HG03460 (cell line): ENCODE data around the gene PTEN.
"Not testable (repeated sequence)": the region's sequence is repeated elsewhere in the genome, so short reads cannot be mapped to it uniquely, and the experiment has no call there.

Source experiments
- ATAC-seq: cut with Tn5 transposase; IDR thresholded peaks from one replicate; pipeline ENCODE4 v1.9.1; 2021; ENCODE audit not compliant: unreplicated experiment

Gene PTEN

DNA sequence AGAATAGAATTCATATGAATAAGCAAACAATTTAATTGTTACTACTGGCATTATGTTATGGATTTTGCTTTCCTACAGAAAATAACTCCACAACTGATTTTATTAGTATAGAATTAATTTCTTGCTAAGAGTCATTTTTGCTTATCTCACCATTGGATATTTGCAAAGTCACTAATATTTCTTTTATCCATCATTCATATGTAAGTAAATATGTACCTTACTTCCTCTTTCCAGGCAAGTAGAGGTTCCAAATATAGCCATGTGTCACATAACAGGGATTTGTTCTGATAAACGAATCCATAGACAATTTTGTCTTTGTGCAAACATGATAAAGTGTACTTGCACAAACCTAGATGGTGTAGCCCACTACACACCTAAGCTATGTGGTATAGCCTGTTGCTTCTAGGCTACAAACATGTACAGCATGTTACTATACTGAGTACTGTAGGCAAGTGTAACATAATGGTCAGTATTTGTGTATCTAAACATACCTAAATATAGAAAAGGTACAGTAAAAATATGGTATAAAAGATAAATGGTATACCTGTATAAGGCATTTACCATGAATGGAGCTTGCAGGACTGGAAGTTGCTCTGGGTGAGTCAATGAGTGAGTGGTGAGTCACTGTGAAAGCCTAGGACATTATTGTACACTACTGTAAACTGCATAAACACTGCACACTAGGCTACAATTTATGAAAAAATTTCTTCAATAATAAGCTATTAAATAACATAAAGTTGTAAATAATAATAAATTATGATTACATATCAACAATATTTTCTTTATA lies 18.4 kb upstream of the PTEN start:
- no peak for ATAC-seq

GRCh38 chr10:87845624-87845998 lies 17.8 kb upstream of the PTEN start:
- ATAC-seq, result no peak

DNA sequence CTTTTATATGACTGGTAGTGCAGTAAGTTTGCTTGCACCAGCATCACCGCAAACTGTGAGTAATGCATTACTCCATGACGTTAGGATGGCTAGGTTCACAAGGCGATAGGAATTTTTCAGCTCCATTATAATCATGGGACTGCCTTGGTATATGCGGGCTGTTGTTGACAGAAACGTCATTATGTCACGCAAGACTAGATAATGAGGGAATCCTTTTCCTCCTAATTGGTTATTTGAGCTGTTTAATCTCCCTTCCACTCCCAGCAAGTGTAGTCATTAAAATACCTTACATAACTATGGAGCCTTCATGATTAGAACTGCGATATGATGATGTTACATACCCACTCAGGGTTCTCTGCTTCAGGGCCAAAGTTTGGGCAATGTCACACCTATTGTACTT lies 17.4 kb upstream of the PTEN start:
- ATAC-seq, result no peak

- ATAC-seq, result not testable (repeated sequence)
Observed at GRCh38 chr10:87846711-87847110, 16.7 kb upstream of the PTEN start.

- ATAC-seq, result no peak
Observed at GRCh38 chr10:87847550-87847949, 15.9 kb upstream of the PTEN start.

DNA sequence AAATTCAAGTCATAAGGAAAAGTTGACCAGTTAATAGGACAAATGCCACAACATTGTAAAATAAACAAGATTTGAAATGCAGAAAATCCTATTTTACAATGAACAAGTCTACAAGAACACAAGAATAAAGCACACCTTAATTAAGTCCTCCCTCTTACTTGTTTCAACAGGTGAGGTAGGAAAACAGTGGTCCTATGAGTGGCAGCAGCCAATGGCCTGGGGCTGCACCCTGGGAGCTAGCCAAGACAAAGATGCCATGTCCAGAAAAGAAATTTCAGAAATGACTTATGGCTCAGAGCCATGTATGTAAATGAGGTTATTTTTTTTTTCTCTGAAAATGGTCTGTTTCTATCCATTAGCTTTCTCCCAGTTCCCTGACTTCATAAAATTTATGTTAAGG lies 14.4 kb upstream of the PTEN start:
- no peak for ATAC-seq

DNA sequence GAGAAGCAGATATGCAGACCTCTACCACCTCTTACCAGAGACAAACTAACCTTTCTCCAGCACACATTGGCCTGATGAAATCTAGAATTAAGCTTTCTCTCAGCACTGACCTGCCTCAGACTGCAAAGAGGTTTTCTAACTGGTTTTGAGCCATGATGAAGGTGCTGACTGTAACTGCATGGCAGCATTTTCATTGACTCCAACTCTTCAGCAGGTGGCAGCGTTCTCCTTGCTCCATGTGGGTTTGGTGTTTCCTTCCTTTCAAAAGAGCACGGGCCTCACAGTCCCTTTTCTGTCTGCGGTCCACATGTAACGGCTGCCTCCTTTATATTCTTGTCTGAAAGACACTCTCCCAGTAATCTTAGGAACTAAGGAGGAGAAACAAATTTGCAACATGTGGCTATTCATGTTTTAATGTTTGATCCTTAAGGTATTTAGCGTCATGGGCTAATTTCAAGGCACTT lies 12.7 kb upstream of the PTEN start:
- ATAC-seq, result no peak

GRCh38 chr10:87852089-87852488 lies 11.3 kb upstream of the PTEN start:
- no peak for ATAC-seq

- ATAC-seq, result not testable (repeated sequence)
Observed at GRCh38 chr10:87855247-87855646, 8.2 kb upstream of the PTEN start.

DNA sequence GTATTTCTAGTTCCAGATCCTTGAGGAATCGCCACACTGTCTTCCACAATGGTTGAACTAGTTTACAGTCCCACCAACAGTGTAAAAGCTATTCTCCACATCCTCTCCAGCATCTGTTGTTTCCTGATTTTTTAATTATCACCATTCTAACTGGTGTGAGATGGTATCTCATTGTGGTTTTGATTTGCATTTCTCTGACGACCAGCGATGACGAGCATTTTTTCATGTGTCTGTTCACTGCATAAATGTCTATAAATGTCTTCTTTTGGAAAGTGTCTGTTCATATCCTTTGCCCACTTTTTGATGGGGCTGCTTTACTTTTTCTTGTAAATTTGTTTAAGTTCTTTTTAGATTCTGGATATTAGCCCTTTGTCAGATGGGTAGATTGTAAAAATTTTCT lies 7.8 kb upstream of the PTEN start:
- ATAC-seq, result not testable (repeated sequence)

GRCh38 chr10:87860156-87860795 lies 3.1 kb upstream of the PTEN start:
- ATAC-seq, result no peak

DNA sequence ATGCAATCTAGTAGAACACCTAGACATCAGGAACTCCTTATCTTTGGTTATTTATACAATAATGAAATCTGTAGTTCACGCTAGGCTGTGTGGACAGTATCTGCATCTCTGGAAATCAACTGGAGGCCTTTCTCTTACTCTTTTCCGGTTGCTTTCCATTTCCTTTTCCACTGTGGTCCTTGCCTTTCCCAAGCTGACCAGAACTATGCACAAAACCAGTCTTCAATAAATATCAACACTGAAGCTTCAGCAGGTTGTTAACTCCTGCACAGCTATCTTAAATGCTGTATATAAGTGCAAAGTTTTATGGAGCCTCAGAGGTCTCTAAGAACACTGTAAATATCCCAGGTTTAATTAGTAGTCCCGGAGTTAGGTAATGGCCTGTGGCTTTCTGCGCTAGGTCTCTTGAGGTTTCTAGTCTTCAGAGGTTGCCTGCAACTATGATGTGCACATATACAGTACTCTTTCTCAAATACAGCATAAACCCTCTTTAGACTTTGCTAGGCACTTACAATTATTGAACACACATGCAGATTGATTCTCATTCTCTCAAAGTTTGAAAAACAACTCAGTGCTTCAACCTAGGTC lies 2.5 kb upstream of the PTEN start:
- ATAC-seq, result no peak

DNA sequence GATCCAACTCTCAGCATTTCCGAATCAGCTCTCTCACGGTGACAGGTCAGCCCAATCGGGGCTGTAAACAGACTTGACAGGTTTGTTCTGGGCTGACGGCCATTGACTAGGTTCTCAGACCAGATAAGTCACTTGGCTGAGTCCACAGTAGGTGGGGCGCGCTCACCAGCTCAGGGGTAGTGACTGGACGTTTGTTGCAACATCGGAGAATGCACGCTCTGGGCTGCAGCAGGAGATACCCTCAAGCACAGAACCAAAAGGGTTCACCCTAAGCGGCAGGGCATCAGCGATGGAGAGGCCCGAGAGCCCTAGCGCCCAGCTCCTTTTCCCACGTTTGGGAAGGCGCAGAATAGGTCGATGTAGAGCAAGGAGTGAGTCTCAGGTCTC lies 1.9 kb upstream of the PTEN start:
- ATAC-seq, result peak; percentile 14

DNA sequence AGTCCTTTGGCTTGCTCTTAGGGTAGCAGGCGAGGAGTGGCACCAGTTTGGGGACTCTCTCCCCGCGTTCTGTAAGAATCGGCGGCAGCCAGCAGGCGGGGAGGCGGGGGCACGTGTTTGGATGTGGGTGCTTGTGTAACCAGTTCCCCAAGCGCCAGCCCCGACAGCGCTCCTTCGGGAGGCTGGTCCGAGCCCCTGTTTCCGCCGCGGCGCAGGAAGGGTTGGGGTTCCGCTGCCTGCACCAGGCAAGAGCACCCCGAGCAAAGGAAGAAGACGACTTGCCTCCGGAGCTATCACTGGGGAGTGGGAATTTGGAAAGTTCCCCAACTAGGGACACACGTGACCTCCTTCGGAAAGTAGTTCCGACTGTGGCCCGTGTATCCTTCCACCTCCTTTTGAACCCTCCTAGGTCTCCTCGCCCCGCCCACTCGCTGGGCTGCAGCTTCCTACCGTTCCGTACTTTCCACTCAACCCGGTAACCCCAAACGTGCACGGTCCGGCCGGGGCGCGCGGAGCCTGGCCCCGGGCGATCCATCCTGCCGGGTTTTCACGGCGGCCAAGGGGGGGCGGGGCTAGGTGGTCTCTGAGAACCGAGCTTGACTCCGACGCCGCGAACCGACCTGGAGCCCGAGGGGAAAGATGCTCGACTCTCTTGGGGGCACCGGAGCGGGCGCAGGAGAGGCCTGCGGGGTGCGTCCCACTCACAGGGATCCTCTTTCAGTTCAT lies 1.3 kb upstream of the PTEN start:
- peak; percentile 48 for ATAC-seq

- ATAC-seq, result peak; percentile 7
Observed at GRCh38 chr10:87862679-87863052, 759 bp upstream of the PTEN start.

- ATAC-seq, result not testable (repeated sequence)
Observed at GRCh38 chr10:87863951-87864495, 598 bp downstream of the PTEN start.

- ATAC-seq, result no peak
Observed at GRCh38 chr10:87864496-87865059, 1.2 kb downstream of the PTEN start.

DNA sequence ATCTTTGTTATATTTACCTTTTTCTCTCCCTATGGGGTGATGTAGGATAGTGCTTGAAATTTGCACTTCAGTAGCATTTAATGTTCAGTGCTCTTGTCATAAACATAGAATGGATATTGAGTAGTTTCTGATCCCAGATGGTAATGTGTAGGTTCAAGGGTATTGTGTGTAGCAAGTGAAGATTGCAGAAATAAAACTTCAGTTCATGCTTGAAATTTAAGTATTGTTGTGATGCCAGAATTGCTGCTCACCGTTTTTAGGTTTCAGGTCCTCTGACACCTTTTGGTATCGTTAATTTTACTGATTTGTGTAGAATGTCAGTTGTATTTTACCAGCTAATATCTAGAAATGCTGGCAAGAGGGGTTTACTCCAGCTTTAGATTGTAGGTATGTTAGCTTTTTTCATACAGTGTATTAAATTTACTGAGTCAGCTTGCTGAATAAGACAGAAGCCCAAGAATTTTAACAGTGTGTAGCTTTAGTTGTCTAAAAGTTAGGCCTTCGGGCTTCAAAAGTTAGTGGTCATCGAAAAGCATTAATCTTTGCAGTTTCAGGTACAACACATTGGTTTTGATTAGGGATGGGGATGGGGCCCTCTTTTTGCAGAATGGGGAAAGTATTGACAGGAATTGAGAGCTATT lies 1.9 kb downstream of the PTEN start:
- no peak for ATAC-seq

GRCh38 chr10:87866412-87866974 lies 3.1 kb downstream of the PTEN start:
- ATAC-seq, result no peak

GRCh38 chr10:87867453-87867852 lies 4.0 kb downstream of the PTEN start:
- ATAC-seq, result no peak
